Posterior cingulate gyrus (tissue), 11 donors: Measurements from ENCODE around the gene AFF3.
A peak's percentile ranks its signal among the peaks of the same experiment; 100 is the strongest.

Source experiments
- DNase-seq, 10 donors: peaks; one replicate each; pipeline versions ENCODE4 v3.0.0 to v3.0.0-alpha.2; 2020 to 2021; ENCODE audit warnings: mixed read lengths in 3 of 10
- intact Hi-C: fragments of 100-400 bp; cut with DNase I; formaldehyde crosslinking; loops from one replicate; pipeline ENCODE4 v1.15.1; 2023

Gene AFF3

DNA sequence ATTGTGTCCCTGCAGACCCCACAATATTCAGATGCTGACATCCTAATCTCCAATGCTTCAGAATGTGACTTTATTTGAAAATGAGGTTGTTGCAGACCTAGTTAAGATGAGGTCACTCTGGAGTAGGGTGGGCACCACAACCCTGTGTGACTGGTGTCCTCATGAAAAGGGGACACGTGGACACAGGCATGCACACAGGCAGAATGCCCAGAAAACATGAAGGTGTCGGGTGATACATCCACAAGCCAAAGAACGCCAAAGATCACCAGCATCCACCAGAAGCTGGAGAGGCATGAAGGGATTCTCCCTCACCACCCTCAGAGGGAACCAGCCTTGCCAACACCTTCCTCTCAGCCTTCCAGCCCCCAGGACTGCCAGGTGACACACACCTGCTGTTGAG, 69.3 kb downstream of the AFF3 start:
- intact Hi-C loops, result no loop called here
- DNase-seq, result no peak

DNA sequence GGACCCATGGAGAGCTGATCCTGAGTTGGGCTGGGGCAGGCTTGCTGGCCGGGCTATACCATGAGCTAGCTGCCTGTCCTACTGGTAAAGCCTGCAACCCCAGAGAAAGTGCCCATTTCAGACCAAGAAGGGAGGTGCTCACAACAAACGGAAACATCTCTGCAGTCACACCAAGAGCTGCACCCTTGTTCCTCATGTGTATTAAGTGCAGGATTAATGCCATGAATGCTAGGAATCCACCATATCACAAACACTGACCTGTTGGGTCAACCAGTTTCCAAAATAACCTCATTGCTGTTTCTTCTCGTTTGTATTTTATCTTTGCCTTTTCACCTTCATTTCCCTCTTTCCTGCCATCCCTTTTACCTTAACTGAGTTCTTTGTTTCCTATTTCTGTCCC, 69.9 kb downstream of the AFF3 start:
- intact Hi-C loops, result no loop called here

GRCh38 chr2:100071335-100072043, 70.9 kb downstream of the AFF3 start:
- no peak for DNase-seq
- intact Hi-C loops, result no loop called here

More for the DNA sequence above, 69.9 kb downstream of the AFF3 start:
- peak in 1 of 10 donors; percentile 53 for DNase-seq

GRCh38 chr2:100070078-100070477, 72.3 kb downstream of the AFF3 start:
- intact Hi-C loops, result no loop called here
- DNase-seq, result no peak

GRCh38 chr2:100068395-100068794, 74.0 kb downstream of the AFF3 start:
- DNase-seq, result no peak
- intact Hi-C loops, result no loop called here

GRCh38 chr2:100067784-100068183, 74.6 kb downstream of the AFF3 start:
- no peak for DNase-seq
- intact Hi-C loops, result no loop called here

DNA sequence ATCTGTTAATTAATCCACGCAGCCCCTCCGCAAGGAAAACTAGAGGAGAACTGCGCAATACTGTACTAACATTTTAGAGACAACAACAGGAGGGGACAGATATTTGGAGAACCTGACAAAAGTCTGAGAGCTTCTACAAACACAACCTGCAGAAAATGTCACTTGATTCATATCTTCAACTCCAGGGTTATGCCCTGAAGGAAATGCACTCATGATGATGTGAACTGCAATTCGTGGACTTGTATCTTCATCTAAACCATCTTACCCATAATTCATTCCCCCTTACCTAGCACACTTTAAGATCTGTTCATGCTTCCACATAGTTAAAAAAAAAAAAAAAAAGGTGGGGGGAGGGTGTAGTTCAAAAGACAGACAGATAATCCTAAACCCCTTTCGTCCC, 75.5 kb downstream of the AFF3 start:
- intact Hi-C loops, result no loop called here
- no peak for DNase-seq

GRCh38 chr2:100066246-100066645, 76.1 kb downstream of the AFF3 start:
- intact Hi-C loops, result no loop called here
- DNase-seq, result no peak

GRCh38 chr2:100064592-100065428, 77.6 kb downstream of the AFF3 start:
- DNase-seq, result no peak
- intact Hi-C loops, result no loop called here

- no peak for DNase-seq
- intact Hi-C loops, result no loop called here
These were observed 78.2 kb downstream of the AFF3 start for GRCh38 chr2:100064165-100064564.

GRCh38 chr2:100063459-100063953, 78.9 kb downstream of the AFF3 start:
- intact Hi-C loops, result no loop called here

GRCh38 chr2:100062336-100062735, 80.1 kb downstream of the AFF3 start:
- DNase-seq, result no peak
- intact Hi-C loops, result no loop called here

More at GRCh38 chr2:100063459-100063953, 78.9 kb downstream of the AFF3 start:
- DNase-seq, result no peak

GRCh38 chr2:100060875-100061274, 81.5 kb downstream of the AFF3 start:
- no peak for DNase-seq
- intact Hi-C loops, result no loop called here

GRCh38 chr2:100059638-100060037, 82.8 kb downstream of the AFF3 start:
- intact Hi-C loops, result no loop called here
- no peak for DNase-seq

DNA sequence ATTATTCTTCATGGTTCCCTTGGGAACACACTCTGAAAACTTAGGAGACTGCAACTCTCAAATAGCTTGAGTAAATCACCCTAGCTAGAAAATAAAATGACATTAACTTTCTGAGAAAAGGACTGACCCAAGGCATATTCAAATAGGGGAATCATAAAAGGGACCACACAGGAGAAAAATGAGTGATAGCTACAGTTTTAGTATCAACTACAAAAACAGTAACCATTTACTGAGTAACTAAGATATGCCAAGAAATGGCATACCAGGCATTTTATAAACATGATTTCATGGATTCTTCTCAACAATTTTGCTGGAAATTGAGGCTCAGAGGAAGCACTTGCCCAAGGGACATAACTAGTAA, 84.5 kb downstream of the AFF3 start:
- DNase-seq, result no peak
- intact Hi-C loops, result no loop called here

DNA sequence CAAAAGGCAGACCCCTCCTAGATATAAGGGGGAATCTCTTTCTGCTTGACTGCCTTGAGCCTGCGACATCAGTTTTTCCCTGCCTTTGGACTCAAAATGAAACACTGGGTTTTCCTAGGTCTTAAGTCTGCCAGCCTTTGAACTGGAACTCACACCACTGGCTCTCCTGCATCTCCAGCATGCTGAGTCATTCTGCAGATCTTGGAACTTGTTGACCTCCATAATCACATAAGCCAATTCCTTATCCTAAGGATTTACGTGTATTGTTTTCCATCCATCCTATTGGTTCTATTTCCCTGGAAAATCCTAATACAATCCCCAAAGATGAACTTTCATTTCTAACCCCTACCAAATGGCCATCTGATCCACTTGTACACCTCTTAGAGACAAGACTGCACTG, 88.0 kb downstream of the AFF3 start:
- intact Hi-C loops, result no loop called here
- DNase-seq, result no peak

DNA sequence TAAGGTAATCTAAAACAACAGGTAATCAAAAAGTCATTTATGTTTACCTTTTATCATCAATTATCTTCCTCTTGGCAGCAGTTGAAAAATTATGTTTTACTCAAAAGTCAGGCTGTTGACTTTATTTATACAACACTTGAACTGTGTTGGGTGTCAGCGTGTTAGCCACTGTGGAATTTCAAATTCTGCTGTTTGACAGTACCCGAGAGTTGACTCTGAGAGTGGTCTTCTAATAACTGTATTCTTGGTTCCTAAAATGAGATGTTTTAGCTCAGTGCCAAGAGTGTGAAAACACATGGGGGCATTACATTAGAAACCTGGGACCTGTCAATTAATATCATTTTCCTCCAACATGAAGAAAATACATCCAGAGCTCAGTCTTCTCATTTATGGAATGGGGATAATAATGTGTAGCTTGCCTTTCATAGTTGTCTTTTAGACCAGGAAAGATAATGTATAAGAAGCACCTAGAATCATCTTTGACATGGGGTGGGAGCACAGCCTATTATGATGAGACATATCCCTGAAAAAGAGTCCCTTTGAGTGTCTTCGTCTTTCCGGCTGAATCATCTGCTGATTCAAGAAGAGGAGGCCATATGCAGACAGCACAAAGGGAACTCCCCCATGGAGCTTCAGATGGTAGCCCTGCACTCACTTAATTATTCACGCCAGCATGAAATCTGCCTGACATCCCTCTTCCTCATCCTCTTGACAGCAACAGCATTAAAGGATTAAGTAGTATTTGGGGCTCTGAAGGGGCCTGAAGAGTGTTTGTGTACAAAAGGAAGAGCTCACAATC, 89.1 kb downstream of the AFF3 start:
- intact Hi-C loops, result no loop called here
- no peak for DNase-seq

GRCh38 chr2:100052650-100053049, 89.7 kb downstream of the AFF3 start:
- intact Hi-C loops, result no loop called here
- DNase-seq, result no peak

GRCh38 chr2:100051253-100051652, 91.1 kb downstream of the AFF3 start:
- no peak for DNase-seq
- intact Hi-C loops, result no loop called here

- intact Hi-C loops, result no loop called here
- DNase-seq, result peak in 1 of 10 donors; percentile 54
These were observed 91.7 kb downstream of the AFF3 start for GRCh38 chr2:100050685-100051084.
